ENCODE results near the gene TTC7B.

Gene TTC7B

GRCh38 chr14:90613453-90613852 is 202.8 kb downstream of the TTC7B start:
- DNase-seq: no peak

- DNase-seq: no peak
Measured at GRCh38 chr14:90612801-90613200, 203.4 kb downstream of the TTC7B start.

- DNase-seq: no peak
Measured at GRCh38 chr14:90611936-90612335, 204.3 kb downstream of the TTC7B start.

- no peak for DNase-seq
Measured at GRCh38 chr14:90611501-90611900, 204.7 kb downstream of the TTC7B start.

- DNase-seq: no peak
Measured at GRCh38 chr14:90610346-90611040, 205.7 kb downstream of the TTC7B start.

GRCh38 chr14:90609376-90609775 is 206.9 kb downstream of the TTC7B start:
- no peak for DNase-seq

GRCh38 chr14:90608929-90609341 is 207.3 kb downstream of the TTC7B start:
- no peak for DNase-seq

- no peak for DNase-seq
Measured at GRCh38 chr14:90608281-90608680, 207.9 kb downstream of the TTC7B start.

- DNase-seq: no peak
Measured at GRCh38 chr14:90607141-90607540, 209.1 kb downstream of the TTC7B start.

GRCh38 chr14:90606434-90606833 is 209.8 kb downstream of the TTC7B start:
- no peak for DNase-seq

- no peak for DNase-seq
Measured at GRCh38 chr14:90605430-90605829, 210.8 kb downstream of the TTC7B start.

GRCh38 chr14:90604356-90604755 is 211.9 kb downstream of the TTC7B start:
- DNase-seq: no peak

GRCh38 chr14:90603841-90604240 is 212.4 kb downstream of the TTC7B start:
- DNase-seq: no peak

- no peak for DNase-seq
Measured at GRCh38 chr14:90603336-90603735, 212.9 kb downstream of the TTC7B start.

GRCh38 chr14:90602088-90602687 is 214.0 kb downstream of the TTC7B start:
- no peak for DNase-seq

- DNase-seq: no peak
Measured at GRCh38 chr14:90601563-90601962, 214.7 kb downstream of the TTC7B start.

- no peak for DNase-seq
Measured at GRCh38 chr14:90600619-90601018, 215.6 kb downstream of the TTC7B start.

- no peak for DNase-seq
Measured at GRCh38 chr14:90599748-90600507, 216.3 kb downstream of the TTC7B start.

- DNase-seq: no peak
Measured at GRCh38 chr14:90599339-90599738, 216.9 kb downstream of the TTC7B start.

- no peak for DNase-seq
Measured at GRCh38 chr14:90597961-90598360, 218.3 kb downstream of the TTC7B start.

- DNase-seq: no peak
Measured at GRCh38 chr14:90596733-90597132, 219.5 kb downstream of the TTC7B start.

- no peak for DNase-seq
Measured at GRCh38 chr14:90593254-90594040, 222.8 kb downstream of the TTC7B start.

GRCh38 chr14:90592655-90593054 is 223.6 kb downstream of the TTC7B start:
- no peak for DNase-seq

All from activated CD4-positive, CD25-positive, alpha-beta regulatory T cell (primary cell).